Measurements from ENCODE around the gene PCDH9. TPM values are rescaled to one million over a fixed set of nuclear protein-coding genes. Genes with fewer than 3 reads are reported as not detected.

The PCDH9 gene
- total RNA-seq, 1 donor from 2014 or later, result 0.40 TPM

DNA sequence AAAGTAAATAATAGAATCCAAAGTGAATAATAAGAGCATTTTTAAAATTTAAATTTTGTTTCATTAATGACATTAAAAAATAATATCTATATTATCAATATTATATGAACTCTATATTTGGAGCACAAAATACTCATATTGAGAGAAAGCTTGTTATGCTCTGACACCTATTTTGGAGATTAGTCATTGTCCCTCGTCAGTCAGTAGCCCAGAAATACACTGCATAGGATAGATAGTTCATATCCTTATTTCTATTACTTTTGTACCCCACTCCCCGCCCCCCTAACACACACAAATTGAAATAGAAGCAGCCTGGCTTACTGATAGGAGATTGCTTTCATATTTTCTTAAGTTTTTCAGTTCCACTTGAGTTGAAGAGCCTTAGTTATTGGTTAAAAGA lies 652.8 kb downstream of the PCDH9 start:
- no peak for DNase-seq (ENCODE audit: low read depth)
- TF ChIP-seq, protein P1, sequence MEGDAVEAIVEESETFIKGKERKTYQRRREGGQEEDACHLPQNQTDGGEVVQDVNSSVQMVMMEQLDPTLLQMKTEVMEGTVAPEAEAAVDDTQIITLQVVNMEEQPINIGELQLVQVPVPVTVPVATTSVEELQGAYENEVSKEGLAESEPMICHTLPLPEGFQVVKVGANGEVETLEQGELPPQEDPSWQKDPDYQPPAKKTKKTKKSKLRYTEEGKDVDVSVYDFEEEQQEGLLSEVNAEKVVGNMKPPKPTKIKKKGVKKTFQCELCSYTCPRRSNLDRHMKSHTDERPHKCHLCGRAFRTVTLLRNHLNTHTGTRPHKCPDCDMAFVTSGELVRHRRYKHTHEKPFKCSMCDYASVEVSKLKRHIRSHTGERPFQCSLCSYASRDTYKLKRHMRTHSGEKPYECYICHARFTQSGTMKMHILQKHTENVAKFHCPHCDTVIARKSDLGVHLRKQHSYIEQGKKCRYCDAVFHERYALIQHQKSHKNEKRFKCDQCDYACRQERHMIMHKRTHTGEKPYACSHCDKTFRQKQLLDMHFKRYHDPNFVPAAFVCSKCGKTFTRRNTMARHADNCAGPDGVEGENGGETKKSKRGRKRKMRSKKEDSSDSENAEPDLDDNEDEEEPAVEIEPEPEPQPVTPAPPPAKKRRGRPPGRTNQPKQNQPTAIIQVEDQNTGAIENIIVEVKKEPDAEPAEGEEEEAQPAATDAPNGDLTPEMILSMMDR (conservative IDR thresholded peaks at IDR 0.05; ENCODE audit: low read depth, low read length), result no peak
- no peak overlapping the region for H3K4me3 ChIP-seq (ENCODE audit: low read depth, low read length)

GRCh38 chr13:66576381-66576780 lies 653.8 kb downstream of the PCDH9 start:
- H3K4me3 ChIP-seq (ENCODE audit: low read depth, low read length), result no peak overlapping the region
- TF ChIP-seq, protein P1 (conservative IDR thresholded peaks at IDR 0.05; ENCODE audit: low read depth, low read length), result no peak
- no peak for DNase-seq (ENCODE audit: low read depth)

GRCh38 chr13:66574606-66575005 lies 655.5 kb downstream of the PCDH9 start:
- TF ChIP-seq, protein P1 (conservative IDR thresholded peaks at IDR 0.05; ENCODE audit: low read depth, low read length), result no peak
- H3K4me3 ChIP-seq (ENCODE audit: low read depth, low read length), result no peak overlapping the region
- DNase-seq (ENCODE audit: low read depth), result no peak

DNA sequence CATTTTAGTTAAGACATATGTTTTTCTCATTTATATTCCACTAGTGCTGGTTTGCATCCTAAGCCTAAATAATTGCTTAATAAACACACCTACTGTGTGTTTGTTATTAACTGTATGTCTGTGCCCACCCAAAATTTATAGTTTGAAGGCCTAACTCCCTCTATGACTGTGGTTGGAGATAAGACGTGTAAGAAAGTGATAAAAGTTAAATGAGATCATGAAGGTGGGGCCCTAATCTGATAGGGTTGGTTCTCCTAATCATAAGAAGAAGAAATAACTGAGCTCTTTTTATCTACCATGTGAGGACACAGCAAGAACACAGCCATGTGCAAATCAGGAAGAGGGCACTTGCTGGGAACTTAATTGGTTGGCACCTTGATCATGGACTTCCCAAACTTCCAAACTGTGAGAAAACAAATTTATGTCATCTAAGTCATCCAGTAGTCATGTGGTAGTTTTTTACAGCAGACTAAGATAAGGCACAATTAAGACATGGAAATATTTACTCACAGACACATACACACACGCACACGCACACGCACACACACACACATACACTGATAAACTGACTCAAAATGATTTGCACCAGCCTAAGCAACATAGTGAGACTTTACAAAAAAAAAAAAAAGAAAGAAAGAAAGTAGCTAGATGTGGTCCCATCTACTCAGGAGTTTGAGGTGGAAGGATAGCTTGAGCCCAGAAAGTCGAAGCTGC lies 662.1 kb downstream of the PCDH9 start:
- no peak overlapping the region for H3K4me3 ChIP-seq (ENCODE audit: low read depth, low read length)
- no peak for DNase-seq (ENCODE audit: low read depth)
- TF ChIP-seq, protein P1 (conservative IDR thresholded peaks at IDR 0.05; ENCODE audit: low read depth, low read length), result no peak

DNA sequence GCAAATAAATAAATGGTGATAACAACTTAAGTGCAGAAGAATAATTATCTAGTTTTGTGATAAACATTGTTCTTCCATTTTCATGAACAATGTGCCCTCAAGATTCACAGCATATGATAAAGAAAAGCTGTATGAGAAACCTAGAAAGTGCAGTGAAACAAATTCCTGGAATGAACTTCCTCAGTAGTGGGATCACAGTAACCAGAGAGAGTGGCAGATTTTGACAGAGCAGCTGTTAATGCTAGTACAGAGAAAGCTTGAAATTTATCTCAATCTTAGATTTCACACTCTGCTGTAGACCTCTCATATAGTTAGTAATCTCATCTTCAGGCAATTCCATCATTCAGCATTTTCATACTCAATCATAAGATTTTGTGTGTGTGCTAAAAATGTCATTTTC lies 664.9 kb downstream of the PCDH9 start:
- TF ChIP-seq, protein P1 (conservative IDR thresholded peaks at IDR 0.05; ENCODE audit: low read depth, low read length), result no peak
- no peak for DNase-seq (ENCODE audit: low read depth)
- no peak overlapping the region for H3K4me3 ChIP-seq (ENCODE audit: low read depth, low read length)

DNA sequence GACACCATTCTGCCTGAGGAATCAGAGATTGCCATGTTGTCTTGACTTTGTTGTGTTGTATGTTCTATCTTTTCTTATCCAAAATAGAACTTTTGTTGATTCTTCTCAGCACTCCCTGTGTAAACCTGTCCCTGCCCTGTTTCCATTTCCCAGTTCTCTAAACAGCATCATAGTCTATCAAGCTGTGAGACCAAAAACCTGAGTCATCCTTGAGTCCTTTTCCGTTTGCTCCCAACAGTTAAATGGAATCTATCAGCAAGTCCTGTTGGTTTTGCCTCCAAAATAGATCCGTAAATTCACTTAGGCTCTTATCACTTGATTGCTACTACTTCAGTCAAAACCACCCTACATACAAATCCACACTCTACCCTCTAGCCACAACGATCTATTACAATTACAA lies 667.1 kb downstream of the PCDH9 start:
- DNase-seq (ENCODE audit: low read depth), result no peak
- TF ChIP-seq, protein P1 (conservative IDR thresholded peaks at IDR 0.05; ENCODE audit: low read depth, low read length), result no peak
- no peak overlapping the region for H3K4me3 ChIP-seq (ENCODE audit: low read depth, low read length)

- TF ChIP-seq, protein P1 (conservative IDR thresholded peaks at IDR 0.05; ENCODE audit: low read depth, low read length), result no peak
- no peak for DNase-seq (ENCODE audit: low read depth)
- H3K4me3 ChIP-seq (ENCODE audit: low read depth, low read length), result no peak overlapping the region
Measured at GRCh38 chr13:66562054-66562453, 668.1 kb downstream of the PCDH9 start.

Measured in epithelial cell of proximal tubule (primary cell).